ENCODE data around the gene LYPLA2. TPM values are rescaled to one million over a fixed set of nuclear protein-coding genes. Genes with fewer than 3 reads are reported as not detected.
A peak's percentile ranks its signal among the peaks of the same experiment; 100 is the strongest.
"Not testable (repeated sequence)": the region's sequence is repeated elsewhere in the genome, so short reads cannot be mapped to it uniquely, and the experiment has no call there.

LYPLA2 gene
- total RNA-seq, 4 donors from 2014 or later = 23.1 to 110 (median 84.4) TPM

GRCh38 chr1:23777979-23778814 lies 12.7 kb upstream of the LYPLA2 start, which contains the start of gene PITHD1:
TSS of gene PITHD1 (plus strand) at chr1:23778418. CDS start at chr1:23778516, 98 bp downstream.
- Histone ChIP-seq H3K27ac (peak within 1 kb of the TSS; percentile 86 to 99 (median 92)), H3K36me3 (no peaks in the 10 kb centered on the region), H3K9me3 (no peaks in the 10 kb centered on the region), H3K27me3 (no peaks in the 10 kb centered on the region), H3K4me3 (peak within 1 kb of the TSS; percentile 75 to 100 (median 84)), H3K4me1 (peaks cover 15 to 30% (median 21%) of the 10 kb centered on the region in 4 donors)
- intact Hi-C loops (cut with DNase I; ENCODE audit: low total_unique reads) = no loop called here
- TF ChIP-seq POLR2AphosphoS5 (IDR thresholded peaks at IDR 0.05) = peak; percentile 82 to 96 (median 94)
- no peak for TF ChIP-seq CTCF (IDR thresholded peaks at IDR 0.05)
- TF ChIP-seq POLR2A (IDR thresholded peaks at IDR 0.05) = peak; percentile 70
- no peak for TF ChIP-seq EP300 (IDR thresholded peaks at IDR 0.05; ENCODE audit: low read depth)
- peak; percentile 88 for DNase-seq
- in situ Hi-C loops (cut with MboI; ENCODE audit: low pct_ligation_motif_present in 1 of 4, low pct_unique_long_range_greater_than_20kb in 1 of 4, low sequenced_read_pairs in 3 of 4) = loop anchor here in 1 of 4 donors (10.0 kb wide), 1 partner anchor 137 kb away; the partner anchor contains the start of gene CNR2
- 0% methylated on average over 73 of the region's 91 CpGs; no CpG with 5 or more reads in 1 of the 2 donors for WGBS, 2 donors (ENCODE audit: low coverage in 1 of 2)

DNA sequence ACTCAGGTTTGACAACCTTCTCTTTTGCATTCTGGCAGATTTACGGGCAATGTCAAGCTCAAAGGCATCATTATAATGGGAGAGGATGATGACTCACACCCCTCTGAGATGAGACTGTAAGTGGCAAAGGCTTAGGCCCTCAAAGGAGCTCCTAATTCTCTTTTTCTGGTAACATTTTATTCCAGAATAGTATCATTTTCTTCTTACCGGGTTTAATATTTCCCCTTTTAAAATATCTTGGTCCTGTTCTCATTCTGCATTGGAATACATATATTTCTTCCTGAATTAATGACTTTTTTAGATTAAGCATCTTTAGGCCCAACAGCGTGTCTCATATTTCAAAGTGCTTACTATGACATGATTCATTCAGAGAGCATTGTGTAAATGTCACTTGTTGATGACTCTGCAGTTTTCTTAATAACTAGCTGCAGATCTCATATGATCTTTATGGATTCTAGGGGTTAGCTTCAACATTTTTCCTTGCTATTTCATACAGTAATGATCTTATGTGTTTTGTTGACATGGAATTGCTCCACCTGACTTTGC lies 11.0 kb upstream of the LYPLA2 start:
- no peak for DNase-seq
- peaks cover 15 to 30% (median 21%) of the 10 kb centered on the region in 4 donors for H3K4me1 ChIP-seq
- peaks cover 0 to 14% (median 3%) of the 10 kb centered on the region in 4 donors for H3K36me3 ChIP-seq

GRCh38 chr1:23783141-23783540 lies 7.8 kb upstream of the LYPLA2 start:
- H3K4me3 ChIP-seq; intact Hi-C loops (cut with DNase I; ENCODE audit: low total_unique reads); DNase-seq; H3K27ac ChIP-seq; in situ Hi-C loops (cut with MboI; ENCODE audit: low pct_ligation_motif_present in 1 of 4, low pct_unique_long_range_greater_than_20kb in 1 of 4, low sequenced_read_pairs in 3 of 4); H3K27me3 ChIP-seq; H3K9me3 ChIP-seq: not testable (repeated sequence)
- WGBS, 2 donors (ENCODE audit: low coverage in 1 of 2) = 88 to 89% methylated on average over 8 to 11 of the region's 11 CpGs
- Histone ChIP-seq H3K4me1 (peaks cover 10 to 17% (median 14%) of the 10 kb centered on the region in 4 donors), H3K36me3 (peaks cover 0 to 41% (median 10%) of the 10 kb centered on the region in 4 donors)

More for the DNA sequence above, 11.0 kb upstream of the LYPLA2 start:
- H3K9me3 ChIP-seq = no peaks in the 10 kb centered on the region
- TF ChIP-seq POLR2A (IDR thresholded peaks at IDR 0.05) (no peak), CTCF (IDR thresholded peaks at IDR 0.05) (no peak), EP300 (IDR thresholded peaks at IDR 0.05; ENCODE audit: low read depth) (no peak), POLR2AphosphoS5 (IDR thresholded peaks at IDR 0.05) (no peak)
- no peaks in the 10 kb centered on the region for H3K27me3 ChIP-seq
- in situ Hi-C loops (cut with MboI; ENCODE audit: low pct_ligation_motif_present in 1 of 4, low pct_unique_long_range_greater_than_20kb in 1 of 4, low sequenced_read_pairs in 3 of 4) = loop anchor here in 1 of 4 donors (10.0 kb wide), 1 partner anchor 135 kb away; the partner anchor contains the start of gene CNR2
- peak overlapping the region in 1 of 4 donors; percentile 99 for H3K27ac ChIP-seq
- intact Hi-C loops (cut with DNase I; ENCODE audit: low total_unique reads) = no loop called here
- 69 to 82% methylated on average over 3 of the region's 3 CpGs for WGBS, 2 donors (ENCODE audit: low coverage in 1 of 2)
- no peak overlapping the region for H3K4me3 ChIP-seq

- no peak for TF ChIP-seq EP300 (IDR thresholded peaks at IDR 0.05; ENCODE audit: low read depth)
- TF ChIP-seq POLR2AphosphoS5 (IDR thresholded peaks at IDR 0.05) = no peak
- TF ChIP-seq POLR2A (IDR thresholded peaks at IDR 0.05) = no peak
- TF ChIP-seq CTCF (IDR thresholded peaks at IDR 0.05) = no peak
- intact Hi-C loops (cut with DNase I; ENCODE audit: low total_unique reads) = no loop called here
- Histone ChIP-seq H3K36me3 (peaks cover 0 to 43% (median 10%) of the 10 kb centered on the region in 4 donors), H3K27ac (no peak overlapping the region), H3K4me3 (no peak overlapping the region), H3K27me3 (no peaks in the 10 kb centered on the region), H3K4me1 (peaks cover 0 to 5% (median 3%) of the 10 kb centered on the region in 4 donors), H3K9me3 (no peaks in the 10 kb centered on the region)
- 85 to 100% methylated on average over 1 to 4 of the region's 4 CpGs for WGBS, 2 donors (ENCODE audit: low coverage in 1 of 2)
- in situ Hi-C loops (cut with MboI; ENCODE audit: low pct_ligation_motif_present in 1 of 4, low pct_unique_long_range_greater_than_20kb in 1 of 4, low sequenced_read_pairs in 3 of 4) = no loop called here
- no peak for DNase-seq
Measured at GRCh38 chr1:23784846-23785245, 6.1 kb upstream of the LYPLA2 start.

Measured in transverse colon (tissue), 4 donors.